IPS-18a (cell line): ENCODE results near the gene DCC.

ENCODE experiments used
- H3K27ac ChIP-seq: one replicate; pipeline ENCODE4 v1.5.1; 2013; ENCODE audit warnings: low read length
- H3K27me3 ChIP-seq: one replicate; pipeline ENCODE4 v1.6.1; 2013; ENCODE audit warnings: mild to moderate bottlenecking, low read length; ENCODE audit not compliant: control insufficient read depth, insufficient read depth
- H3K36me3 ChIP-seq: one replicate; pipeline ENCODE4 v1.6.1; 2013; ENCODE audit warnings: low read depth, low read length; ENCODE audit not compliant: control insufficient read depth
- H3K4me1 ChIP-seq: one replicate; pipeline ENCODE4 v1.6.1; 2013; ENCODE audit warnings: low read depth, low read length; ENCODE audit not compliant: control insufficient read depth
- H3K4me3 ChIP-seq: one replicate; pipeline ENCODE4 v1.5.1; 2013; ENCODE audit warnings: low read length
- H3K9ac ChIP-seq: one replicate; pipeline ENCODE4 v1.6.1; 2013; ENCODE audit warnings: mild to moderate bottlenecking, low read length, moderate library complexity
- H3K9me3 ChIP-seq: one replicate; pipeline ENCODE4 v1.6.1; 2013; ENCODE audit warnings: low read depth, low read length; ENCODE audit not compliant: control insufficient read depth

The DCC gene

DNA sequence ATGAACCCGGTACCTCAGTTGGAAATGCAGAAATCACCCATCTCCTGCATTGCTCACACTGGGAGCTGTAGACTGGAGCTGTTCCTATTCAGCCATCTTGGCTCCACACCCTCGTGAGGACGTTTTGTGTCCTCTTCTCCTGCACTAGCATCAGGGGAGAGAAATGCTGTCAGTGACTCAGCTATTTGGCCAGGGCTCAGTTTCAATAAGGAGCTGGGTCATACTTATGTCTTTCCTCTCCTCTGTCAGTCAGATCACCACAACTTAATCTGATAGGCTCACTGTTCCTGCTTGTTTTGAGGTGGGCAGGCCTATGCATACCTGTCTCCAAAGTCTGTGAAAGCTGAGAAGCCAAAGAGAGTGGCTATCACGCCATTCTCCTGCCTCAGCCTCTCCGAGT, 921.2 kb downstream of the DCC start:
- no peak overlapping the region for H3K9ac ChIP-seq
- H3K4me1 ChIP-seq: no peaks in the 10 kb centered on the region
- H3K27ac ChIP-seq: no peak overlapping the region
- peaks cover 3% of the 10 kb centered on the region for H3K9me3 ChIP-seq
- no peak overlapping the region for H3K4me3 ChIP-seq
- no peaks in the 10 kb centered on the region for H3K27me3 ChIP-seq
- H3K36me3 ChIP-seq: no peaks in the 10 kb centered on the region

DNA sequence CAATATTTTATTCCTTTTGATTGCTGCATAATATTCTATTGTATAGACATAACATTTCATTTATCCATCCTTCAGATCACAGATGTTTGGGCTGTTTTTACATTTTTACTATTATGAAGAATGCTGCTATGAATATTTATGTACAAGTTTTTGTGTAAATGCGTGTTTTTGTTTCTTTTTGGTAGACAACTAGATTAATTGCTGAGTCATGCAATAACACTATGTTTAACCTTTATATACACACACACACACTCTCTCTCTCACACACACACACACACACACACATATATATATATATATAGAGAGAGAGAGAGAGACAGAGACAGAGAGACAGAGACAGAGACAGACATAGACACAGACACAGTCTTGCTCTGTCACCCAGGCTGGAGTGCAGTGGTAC, 926.9 kb downstream of the DCC start:
- no peaks in the 10 kb centered on the region for H3K9me3 ChIP-seq
- no peaks in the 10 kb centered on the region for H3K4me1 ChIP-seq
- H3K9ac ChIP-seq: no peak overlapping the region
- H3K36me3 ChIP-seq: no peaks in the 10 kb centered on the region
- H3K4me3 ChIP-seq: no peak overlapping the region
- no peaks in the 10 kb centered on the region for H3K27me3 ChIP-seq
- H3K27ac ChIP-seq: no peak overlapping the region

DNA sequence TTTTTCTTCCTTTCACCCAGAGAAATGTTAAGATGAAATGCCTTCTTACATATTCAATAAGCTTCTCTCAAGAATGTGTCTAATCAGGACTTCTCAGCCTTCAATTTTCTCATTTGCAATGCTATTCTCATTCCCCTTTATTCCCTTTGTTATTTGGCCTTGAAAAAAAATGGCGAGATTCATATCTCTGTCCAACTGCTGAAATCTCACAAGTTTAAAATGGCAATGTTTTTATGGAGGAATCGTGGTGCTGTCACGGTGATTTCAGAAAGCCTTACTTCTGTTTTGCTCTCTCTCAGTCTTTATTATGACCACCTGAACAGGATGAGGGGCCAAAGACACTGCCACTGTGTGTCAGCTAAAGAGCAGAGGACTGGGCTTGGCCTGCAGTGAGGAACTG, 928.5 kb downstream of the DCC start:
- Histone ChIP-seq H3K9me3 (no peaks in the 10 kb centered on the region), H3K36me3 (no peaks in the 10 kb centered on the region), H3K9ac (no peak overlapping the region), H3K27ac (no peak overlapping the region), H3K27me3 (no peaks in the 10 kb centered on the region), H3K4me1 (no peaks in the 10 kb centered on the region), H3K4me3 (no peak overlapping the region)

DNA sequence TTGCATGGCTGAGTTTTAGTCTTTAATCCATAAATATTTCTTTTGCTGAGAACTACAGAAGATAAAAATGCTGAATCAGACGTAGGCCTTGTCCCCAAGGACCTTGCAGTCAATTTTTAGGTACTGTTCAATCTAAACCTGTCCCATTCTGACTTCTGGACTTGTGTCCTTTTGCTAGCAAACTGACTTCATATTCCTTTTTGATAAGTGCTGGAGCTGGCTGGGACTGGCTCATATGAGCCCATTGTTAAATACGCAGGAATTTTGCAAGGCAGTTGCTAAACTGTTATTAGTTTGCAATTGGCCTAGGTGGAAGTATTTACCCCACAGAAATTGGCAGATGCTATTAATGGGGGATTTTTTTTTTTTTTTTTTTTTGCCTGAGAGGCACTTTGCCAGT, 941.4 kb downstream of the DCC start:
- no peaks in the 10 kb centered on the region for H3K36me3 ChIP-seq
- no peak overlapping the region for H3K9ac ChIP-seq
- no peak overlapping the region for H3K4me3 ChIP-seq
- H3K27me3 ChIP-seq: no peaks in the 10 kb centered on the region
- no peaks in the 10 kb centered on the region for H3K9me3 ChIP-seq
- no peaks in the 10 kb centered on the region for H3K4me1 ChIP-seq
- no peak overlapping the region for H3K27ac ChIP-seq

DNA sequence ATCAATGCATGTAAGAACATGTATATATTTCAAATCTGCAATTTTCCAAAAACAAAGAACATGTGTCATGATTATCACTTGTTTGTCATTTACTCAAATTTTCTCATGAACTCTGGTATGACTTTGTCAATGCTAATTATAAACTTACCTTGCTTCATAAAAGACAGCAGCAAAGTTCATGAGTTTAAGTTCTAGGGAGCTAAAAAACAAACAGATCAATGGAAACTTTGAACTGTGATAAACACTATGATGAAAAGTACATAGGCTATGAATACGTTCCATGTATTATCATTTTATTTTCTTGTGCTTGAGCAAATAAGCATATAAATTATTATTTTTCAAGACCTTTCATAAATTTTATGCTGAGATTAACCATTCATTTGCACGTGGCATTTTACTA, 943.7 kb downstream of the DCC start:
- no peaks in the 10 kb centered on the region for H3K4me1 ChIP-seq
- H3K9ac ChIP-seq: no peak overlapping the region
- H3K4me3 ChIP-seq: no peak overlapping the region
- H3K27me3 ChIP-seq: no peaks in the 10 kb centered on the region
- no peaks in the 10 kb centered on the region for H3K36me3 ChIP-seq
- H3K27ac ChIP-seq: no peak overlapping the region
- no peaks in the 10 kb centered on the region for H3K9me3 ChIP-seq

DNA sequence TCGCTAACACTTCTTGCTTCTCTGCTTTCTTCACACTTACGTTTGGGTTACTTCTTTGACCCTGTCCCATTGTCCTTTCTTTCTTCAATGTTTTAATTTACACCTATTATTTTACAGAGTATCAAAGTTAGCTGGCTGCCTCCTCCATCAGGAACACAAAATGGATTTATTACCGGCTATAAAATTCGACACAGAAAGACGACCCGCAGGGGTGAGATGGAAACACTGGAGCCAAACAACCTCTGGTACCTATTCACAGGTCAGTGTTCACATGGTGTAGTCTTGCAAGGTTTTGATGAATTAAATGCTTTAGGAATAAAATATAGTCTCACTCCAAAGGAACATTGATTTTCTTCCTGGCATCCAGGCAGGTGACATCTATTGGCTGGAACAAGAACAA, 965.5 kb downstream of the DCC start:
- H3K27me3 ChIP-seq: no peaks in the 10 kb centered on the region
- H3K9ac ChIP-seq: no peak overlapping the region
- no peak overlapping the region for H3K27ac ChIP-seq
- no peaks in the 10 kb centered on the region for H3K4me1 ChIP-seq
- no peaks in the 10 kb centered on the region for H3K36me3 ChIP-seq
- H3K9me3 ChIP-seq: no peaks in the 10 kb centered on the region
- H3K4me3 ChIP-seq: no peak overlapping the region

DNA sequence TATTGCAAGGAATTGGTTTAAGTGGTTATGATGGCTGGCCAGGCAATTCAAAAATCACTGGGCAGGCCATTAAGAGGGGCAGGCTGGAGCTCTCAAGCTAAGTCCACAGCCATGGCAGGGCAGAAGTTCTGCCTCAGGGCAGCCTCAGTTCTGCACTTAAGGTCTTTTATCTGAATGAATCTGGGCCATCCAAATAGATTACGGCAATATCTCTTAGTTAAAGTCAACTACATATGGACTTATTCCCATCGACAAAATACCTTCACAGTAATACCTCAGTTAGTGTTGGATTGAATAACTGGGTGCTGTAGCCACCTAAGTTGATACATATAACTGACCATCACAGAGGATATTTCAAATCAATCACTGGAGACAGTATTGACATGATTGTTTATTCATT, 979.6 kb downstream of the DCC start:
- no peaks in the 10 kb centered on the region for H3K9me3 ChIP-seq
- no peaks in the 10 kb centered on the region for H3K4me1 ChIP-seq
- no peak overlapping the region for H3K9ac ChIP-seq
- no peaks in the 10 kb centered on the region for H3K36me3 ChIP-seq
- no peak overlapping the region for H3K4me3 ChIP-seq
- H3K27me3 ChIP-seq: no peaks in the 10 kb centered on the region
- H3K27ac ChIP-seq: no peak overlapping the region

DNA sequence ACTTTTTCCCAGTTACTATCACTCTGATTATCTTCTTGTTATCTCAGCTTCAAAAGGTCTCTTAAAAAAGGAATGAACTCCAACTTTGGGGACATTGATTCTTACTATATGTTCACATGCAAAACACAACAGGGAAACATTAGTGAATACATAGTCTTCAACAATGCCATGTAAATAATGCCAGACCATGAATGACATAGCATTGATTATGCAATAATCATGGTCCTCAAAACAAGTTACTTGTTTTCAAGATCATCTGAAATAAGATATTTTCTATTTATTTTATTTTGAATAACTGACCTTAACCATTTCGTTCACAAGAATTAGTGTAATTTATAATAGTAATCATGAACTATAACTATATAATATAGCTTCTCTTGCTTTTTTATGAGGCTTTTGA, 982.2 kb downstream of the DCC start:
- Histone ChIP-seq H3K36me3 (no peaks in the 10 kb centered on the region), H3K9me3 (no peaks in the 10 kb centered on the region), H3K4me3 (no peak overlapping the region), H3K27me3 (no peaks in the 10 kb centered on the region), H3K4me1 (no peaks in the 10 kb centered on the region), H3K9ac (no peak overlapping the region), H3K27ac (no peak overlapping the region)

DNA sequence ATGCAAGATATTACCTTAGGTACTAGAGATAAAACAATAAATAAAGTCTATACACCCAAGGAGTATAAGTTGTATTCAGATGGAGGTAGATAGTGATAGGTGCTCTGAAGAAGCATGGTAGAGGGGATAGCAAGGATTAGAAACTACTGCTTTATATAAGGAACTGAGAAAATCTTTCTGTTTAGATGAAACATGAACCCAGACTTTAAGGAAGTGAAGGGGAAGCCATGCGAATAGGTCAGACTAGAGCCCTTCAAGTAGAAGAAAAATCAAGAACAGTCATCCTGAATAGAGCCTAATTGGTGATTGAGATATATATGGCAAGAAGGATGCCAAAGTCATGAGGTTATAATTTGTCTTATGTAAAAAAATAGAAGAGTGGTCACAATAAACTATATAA, 984.4 kb downstream of the DCC start:
- Histone ChIP-seq H3K27ac (no peak overlapping the region), H3K4me1 (no peaks in the 10 kb centered on the region), H3K36me3 (no peaks in the 10 kb centered on the region), H3K9me3 (no peaks in the 10 kb centered on the region), H3K9ac (no peak overlapping the region), H3K4me3 (no peak overlapping the region), H3K27me3 (no peaks in the 10 kb centered on the region)

DNA sequence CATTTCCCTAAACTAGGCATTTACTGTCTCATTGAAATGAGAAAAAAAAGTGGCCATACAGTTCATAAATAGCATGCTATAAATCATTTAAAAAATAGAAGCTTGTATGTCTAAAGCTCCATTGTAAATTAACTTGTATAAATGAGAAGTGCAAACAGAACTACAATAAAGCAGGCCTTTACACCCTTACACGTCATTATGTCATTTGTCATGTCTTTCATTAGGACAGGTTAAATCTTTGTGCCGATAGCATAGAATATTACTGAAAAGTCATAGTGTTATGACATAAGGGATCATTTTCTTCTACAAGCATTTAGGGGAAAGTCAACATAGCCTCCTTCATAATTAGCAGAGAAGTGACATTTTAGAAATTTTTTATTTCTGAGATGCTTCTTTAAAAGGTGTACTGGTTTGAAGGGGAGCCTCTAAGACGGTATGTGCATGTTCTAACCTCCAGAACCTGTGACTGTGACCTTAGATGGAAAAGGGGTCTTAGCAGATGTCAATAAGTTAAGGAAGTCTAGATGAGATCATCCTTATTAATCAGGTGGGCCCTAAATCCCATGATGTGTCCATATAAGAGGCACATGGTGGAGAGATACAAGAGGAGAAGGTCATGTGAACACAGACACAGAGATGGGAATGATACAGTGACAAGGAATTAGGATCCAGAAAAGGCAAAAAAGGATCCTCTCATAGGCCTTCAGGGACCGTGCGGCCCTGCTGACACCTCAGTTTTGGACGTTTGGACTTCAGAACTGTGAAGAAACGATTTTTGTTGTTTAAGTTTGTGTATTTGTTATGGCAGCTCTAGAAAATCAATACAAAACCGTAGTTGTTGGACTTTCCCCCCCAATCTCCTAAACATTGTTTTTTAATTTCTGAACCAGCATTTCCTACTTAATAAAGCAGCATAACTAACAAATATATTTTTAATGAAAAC, 1020.8 kb downstream of the DCC start:
- no peaks in the 10 kb centered on the region for H3K4me1 ChIP-seq
- H3K9ac ChIP-seq: no peak overlapping the region
- H3K27me3 ChIP-seq: no peaks in the 10 kb centered on the region
- H3K9me3 ChIP-seq: no peaks in the 10 kb centered on the region
- H3K4me3 ChIP-seq: no peak overlapping the region
- no peak overlapping the region for H3K27ac ChIP-seq
- H3K36me3 ChIP-seq: no peaks in the 10 kb centered on the region

DNA sequence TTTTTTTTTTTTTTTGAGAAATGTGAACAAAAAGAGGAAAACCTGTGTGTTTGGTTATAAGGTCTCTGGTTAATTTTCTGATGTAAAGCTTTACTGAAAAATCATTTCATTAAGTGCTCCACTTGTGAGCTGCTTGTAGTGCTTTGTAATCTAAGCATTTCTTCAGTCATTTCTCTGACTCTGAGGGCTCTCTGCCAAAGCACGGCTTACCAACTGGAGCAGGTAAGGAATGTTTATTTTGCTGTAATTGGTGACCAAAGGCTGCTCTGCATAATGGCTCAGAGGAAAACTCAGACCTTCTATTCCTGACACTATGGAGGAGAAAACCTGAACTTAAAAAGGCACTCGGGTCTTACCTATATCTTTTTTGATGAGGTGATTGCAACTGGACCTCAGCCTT, 1035.6 kb downstream of the DCC start:
- peaks cover 4% of the 10 kb centered on the region for H3K4me1 ChIP-seq
- H3K9ac ChIP-seq: no peak overlapping the region
- H3K4me3 ChIP-seq: no peak overlapping the region
- H3K9me3 ChIP-seq: no peaks in the 10 kb centered on the region
- no peak overlapping the region for H3K27ac ChIP-seq
- H3K36me3 ChIP-seq: no peaks in the 10 kb centered on the region
- H3K27me3 ChIP-seq: no peaks in the 10 kb centered on the region

DNA sequence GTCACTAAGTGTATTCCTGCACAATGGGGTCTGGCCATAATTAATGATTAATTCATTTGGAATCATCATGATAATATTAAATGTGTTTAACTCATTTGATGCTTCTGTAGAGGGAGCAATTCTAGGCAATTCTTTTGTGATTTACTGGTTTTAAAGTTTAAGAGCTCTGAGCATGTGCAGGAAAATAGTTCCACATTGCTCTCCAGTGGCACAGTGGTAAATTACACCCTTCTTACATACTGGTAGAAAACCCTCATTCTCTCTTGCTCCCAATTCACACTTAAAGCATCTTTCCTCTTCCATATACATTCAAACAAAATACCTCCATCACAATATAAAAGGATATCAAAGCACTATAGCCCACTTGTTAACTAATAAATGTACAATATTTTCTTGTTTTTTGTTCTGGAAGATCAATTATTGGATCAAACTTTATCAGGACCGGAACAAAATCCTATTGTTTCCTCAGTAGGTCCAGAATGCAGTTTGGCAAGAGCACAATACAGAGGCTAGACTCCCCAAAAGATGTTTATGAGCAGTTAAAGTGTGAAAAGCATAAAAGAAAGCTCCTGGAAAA, 1040.2 kb downstream of the DCC start:
- Histone ChIP-seq H3K9me3 (no peaks in the 10 kb centered on the region), H3K27me3 (no peaks in the 10 kb centered on the region), H3K9ac (no peak overlapping the region), H3K27ac (no peak overlapping the region), H3K36me3 (no peaks in the 10 kb centered on the region), H3K4me3 (no peak overlapping the region), H3K4me1 (peaks cover 1% of the 10 kb centered on the region)
